ENCODE results near the gene DENR.

GRCh38 chr12:122799641-122800243 lies 47.1 kb downstream of the DENR start:
- no peak for TF ChIP-seq CTCF (IDR thresholded peaks at IDR 0.05)
- TF ChIP-seq POLR2A (IDR thresholded peaks at IDR 0.05), result no peak
